K562 (cell line): Measurements from ENCODE around the gene SLC1A7. TPM values are rescaled to one million over a fixed set of nuclear protein-coding genes. Genes with fewer than 3 reads are reported as not detected.

ENCODE experiments used
- CEBPB ChIP-seq: fragments of 450-650 bp; IDR thresholded peaks from 2 replicates; pipeline ENCODE4 v1.6.1; 2016; ENCODE audit warnings: missing genetic modification characterization, missing compliant biosample characterization
- CHD2 ChIP-seq: IDR thresholded peaks from 2 replicates; pipeline ENCODE4 v1.6.1; 2011; ENCODE audit warnings: low read depth, low read length
- CHD4 ChIP-seq: fragments of 200-600 bp; sonication (generic); IDR thresholded peaks from 3 replicates; pipeline ENCODE4 v1.6.1; 2012; ENCODE audit warnings: low read depth, mild to moderate bottlenecking, mixed read lengths, low read length, inconsistent platforms; ENCODE audit not compliant: insufficient read depth, insufficient replicate concordance, poor library complexity, severe bottlenecking
- CREM ChIP-seq: IDR thresholded peaks from 2 replicates; pipeline ENCODE4 v1.6.1; 2014; ENCODE audit warnings: antibody characterized with exemption, low read depth
- CTBP1 ChIP-seq: fragments of 450-650 bp; IDR thresholded peaks from 2 replicates; pipeline ENCODE4 v1.6.1; 2016; ENCODE audit warnings: borderline replicate concordance
- DIDO1 ChIP-seq: fragments of 450-650 bp; IDR thresholded peaks from 2 replicates; pipeline ENCODE4 v1.6.1; 2016; ENCODE audit warnings: low read depth, missing biosample characterization, missing genetic modification characterization
- ETV1 ChIP-seq: fragments of 450-650 bp; conservative IDR thresholded peaks from 2 replicates; pipeline ENCODE4 v1.6.1; 2016; ENCODE audit warnings: missing genetic modification characterization, control low read depth, low read depth, missing compliant biosample characterization
- FIP1L1 ChIP-seq: fragments of 200-400 bp; formaldehyde crosslinking; IDR thresholded peaks from 2 replicates; pipeline ENCODE4 v1.6.1; 2018; ENCODE audit warnings: mild to moderate bottlenecking, low read depth, low read length; ENCODE audit not compliant: poor library complexity, severe bottlenecking
- FOXJ3 ChIP-seq: sonication (generic); formaldehyde crosslinking; IDR thresholded peaks from 2 replicates; pipeline ENCODE4 v1.4.0; 2020; ENCODE audit warnings: mild to moderate bottlenecking, missing genetic modification reagents
- GABPB2 ChIP-seq: fragments of 250-450 bp; sonication (Bioruptor Pico); conservative IDR thresholded peaks from 2 replicates; pipeline ENCODE4 v1.5.1; 2021; ENCODE audit warnings: mild to moderate bottlenecking
- GATAD2A ChIP-seq: fragments of 450-650 bp; IDR thresholded peaks from 2 replicates; pipeline ENCODE4 v1.6.1; 2017
- HNRNPK ChIP-seq: fragments of 200-400 bp; formaldehyde crosslinking; IDR thresholded peaks from one replicate; pipeline ENCODE4 v1.6.1; 2018; ENCODE audit warnings: mild to moderate bottlenecking, low read depth, low read length; ENCODE audit not compliant: poor library complexity, severe bottlenecking
- JUNB ChIP-seq: fragments of 450-650 bp; formaldehyde crosslinking; conservative IDR thresholded peaks from 2 replicates; pipeline ENCODE4 v1.4.0; 2020; ENCODE audit warnings: mild to moderate bottlenecking
- KDM2B ChIP-seq: fragments of 250-450 bp; sonication (Bioruptor Pico); IDR thresholded peaks from 2 replicates; pipeline ENCODE4 v1.8.0; 2021; ENCODE audit warnings: mild to moderate bottlenecking, moderate library complexity
- KDM5B ChIP-seq: fragments of 200-600 bp; sonication (generic); IDR thresholded peaks from 2 replicates; pipeline ENCODE4 v1.6.1; 2012; ENCODE audit warnings: low read depth, mild to moderate bottlenecking, moderate library complexity, low read length, control low read depth, inconsistent platforms; ENCODE audit not compliant: insufficient replicate concordance
- LEF1 ChIP-seq: fragments of 450-650 bp; IDR thresholded peaks from 2 replicates; pipeline ENCODE4 v1.6.1; 2016; ENCODE audit warnings: mild to moderate bottlenecking
- MAFG ChIP-seq: fragments of 450-650 bp; conservative IDR thresholded peaks from 2 replicates; pipeline ENCODE4 v1.6.1; 2016; ENCODE audit warnings: missing genetic modification characterization, missing compliant biosample characterization
- MECOM ChIP-seq: fragments of 250-450 bp; sonication (Bioruptor Pico); IDR thresholded peaks from 2 replicates; pipeline ENCODE4 v1.8.0; 2022; ENCODE audit warnings: inconsistent platforms
- NCOR1 ChIP-seq: fragments of 450-650 bp; IDR thresholded peaks from 2 replicates; pipeline ENCODE4 v1.6.1; 2016; ENCODE audit warnings: mild to moderate bottlenecking, moderate library complexity
- PRPF4 ChIP-seq: fragments of 200-400 bp; formaldehyde crosslinking; IDR thresholded peaks from one replicate; pipeline ENCODE4 v1.6.1; 2017; ENCODE audit warnings: low read length, low read depth, mild to moderate bottlenecking; ENCODE audit not compliant: insufficient read depth, poor library complexity, severe bottlenecking
- PURB ChIP-seq: sonication (generic); formaldehyde crosslinking; IDR thresholded peaks from 2 replicates; pipeline ENCODE4 v1.9.0; 2021; ENCODE audit warnings: low read depth, mild to moderate bottlenecking, missing genetic modification reagents
- RCOR1 ChIP-seq, 2 experiments: IDR thresholded peaks; 2 replicates each; pipeline ENCODE4 v1.6.1; 2012; ENCODE audit warnings: low read depth in 2 of 2, low read length in 2 of 2, borderline replicate concordance in 1 of 2, improper control_type of control experiment in 1 of 2
- SMARCB1 ChIP-seq: IDR thresholded peaks from 2 replicates; pipeline ENCODE4 v1.6.1; 2011; ENCODE audit warnings: improper control_type of control experiment, low read depth; ENCODE audit not compliant: insufficient read length
- STAT5A ChIP-seq: IDR thresholded peaks from 2 replicates; pipeline ENCODE4 v1.6.1; 2012; ENCODE audit warnings: low read length, inconsistent platforms, borderline replicate concordance
- ZFP36 ChIP-seq: fragments of 150-350 bp; IDR thresholded peaks from 2 replicates; pipeline ENCODE4 v1.6.1; 2018; ENCODE audit warnings: low read length, low read depth; ENCODE audit not compliant: partially characterized antibody
- ZNF134 ChIP-seq: fragments of 250-450 bp; sonication (Bioruptor Pico); conservative IDR thresholded peaks from 2 replicates; pipeline ENCODE4 v1.4.0; 2020
- polyA plus RNA-seq, 8 experiments: library from polyadenylated mRNA; depleted of rRNA in 4 of 8; stranded (reverse) in 5 of 8; unstranded in 3 of 8; fragments of >200 nt; fragmentation: Nextera tagmentation in 2 of 8; fragmentation: Illumina TruSeq in 1 of 8; extraction: Ambion mirVana in 2 of 8; extraction: Trizol in 1 of 8; gene quantifications; 2 replicates each; pipeline versions ENCODE4 v1.2.1 to v1.2.3, GENCODE V29; 2011 to 2014; ENCODE audit warnings: inconsistent platforms in 1 of 8, missing spikeins in 1 of 8
- total RNA-seq, 7 experiments: library from RNA; depleted of rRNA in 6 of 7; stranded (reverse); fragments of >200 nt in 6 of 7; fragmentation: Illumina TruSeq in 2 of 7; extraction: Trizol in 2 of 7; gene quantifications; 2 replicates each; pipeline versions ENCODE4 v1.2.1 to v1.2.3, GENCODE V29; 2011 to 2021; ENCODE audit warnings: low replicate concordance in 1 of 7
- TF ChIP-seq, protein P1 (sequence below): fragments of 250-450 bp; sonication (Bioruptor Pico); IDR thresholded peaks from 2 replicates; pipeline ENCODE4 v1.5.0; 2020; ENCODE audit warnings: mild to moderate bottlenecking
- TF ChIP-seq, protein P2 (sequence below): sonication (generic); formaldehyde crosslinking; IDR thresholded peaks from 2 replicates; pipeline ENCODE4 v1.8.1; 2022; ENCODE audit warnings: missing genetic modification reagents
- TF ChIP-seq, protein P3 (sequence below): conservative IDR thresholded peaks from 2 replicates; pipeline ENCODE4 v1.6.1; 2011; ENCODE audit warnings: low read depth, mild to moderate bottlenecking, low read length; ENCODE audit not compliant: control insufficient read depth

SLC1A7 gene
- total and polyA plus RNA-seq, 9 of the 15 experiments (the other 6 are each of a cell fraction or from before 2014, with no cell fraction given), result 0.07 TPM; not detected in 8

DNA sequence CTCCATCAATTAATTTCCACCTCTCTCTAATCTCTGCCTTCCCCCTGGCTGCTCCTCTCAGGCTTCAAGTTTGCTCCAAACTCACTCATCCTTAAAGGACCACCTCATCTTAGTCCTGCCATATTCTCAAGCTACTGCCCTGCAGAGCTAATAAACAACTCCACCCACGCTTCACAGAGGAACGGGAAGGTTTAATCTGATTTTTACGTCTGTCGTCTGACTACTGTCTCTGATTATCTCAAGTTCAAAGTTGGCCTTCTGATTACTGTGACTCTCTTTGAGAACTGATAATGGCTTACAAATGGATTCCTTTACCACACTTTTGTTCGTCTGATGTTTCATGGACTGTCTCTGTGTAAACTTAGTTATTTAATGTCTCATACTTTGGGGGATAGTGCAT, 46.6 kb upstream of the SLC1A7 start (continued):
- TF ChIP-seq CHD4 (no peak), SMARCB1 (no peak), FIP1L1 (no peak), STAT5A (no peak), MAFG (tag) (no peak), CREM (peak; percentile 13; the same call in 1 of the 2 replicates), CTBP1 (peak; percentile 33; the same call in 1 of the 2 replicates), DIDO1 (tag) (no peak), PURB (CRISPR knock-in tag) (no peak), ZFP36 (no peak), KDM2B (CRISPR knock-in tag) (no peak), KDM5B (no peak), ETV1 (tag) (no peak), ZNF134 (CRISPR knock-in tag) (no peak), CEBPB (no peak), GATAD2A (no peak), RCOR1 (IDR thresholded peaks at IDR 0.05; ENCODE audit: borderline replicate concordance in 1 of 2, low read depth in 2 of 2, low read length in 2 of 2) (peak in 1 of 2 experiments; percentile 63; a peak in 1 of 4 replicates), JUNB (CRISPR knock-in tag) (no peak), FOXJ3 (no peak), NCOR1 (0 out of 2 replicates have a peak, but pooled peaks have one; percentile 41), GABPB2 (CRISPR knock-in tag) (no peak), MECOM (CRISPR knock-in tag) (no peak), HNRNPK (no peak), LEF1 (peak; percentile 50; the same call in 1 of the 2 replicates), CHD2 (no peak), PRPF4 (no peak)
- TF ChIP-seq, protein P1, sequence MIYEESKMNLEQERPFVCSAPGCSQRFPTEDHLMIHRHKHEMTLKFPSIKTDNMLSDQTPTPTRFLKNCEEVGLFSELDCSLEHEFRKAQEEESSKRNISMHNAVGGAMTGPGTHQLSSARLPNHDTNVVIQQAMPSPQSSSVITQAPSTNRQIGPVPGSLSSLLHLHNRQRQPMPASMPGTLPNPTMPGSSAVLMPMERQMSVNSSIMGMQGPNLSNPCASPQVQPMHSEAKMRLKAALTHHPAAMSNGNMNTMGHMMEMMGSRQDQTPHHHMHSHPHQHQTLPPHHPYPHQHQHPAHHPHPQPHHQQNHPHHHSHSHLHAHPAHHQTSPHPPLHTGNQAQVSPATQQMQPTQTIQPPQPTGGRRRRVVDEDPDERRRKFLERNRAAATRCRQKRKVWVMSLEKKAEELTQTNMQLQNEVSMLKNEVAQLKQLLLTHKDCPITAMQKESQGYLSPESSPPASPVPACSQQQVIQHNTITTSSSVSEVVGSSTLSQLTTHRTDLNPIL (CRISPR knock-in tag), result no peak
- TF ChIP-seq, protein P2, sequence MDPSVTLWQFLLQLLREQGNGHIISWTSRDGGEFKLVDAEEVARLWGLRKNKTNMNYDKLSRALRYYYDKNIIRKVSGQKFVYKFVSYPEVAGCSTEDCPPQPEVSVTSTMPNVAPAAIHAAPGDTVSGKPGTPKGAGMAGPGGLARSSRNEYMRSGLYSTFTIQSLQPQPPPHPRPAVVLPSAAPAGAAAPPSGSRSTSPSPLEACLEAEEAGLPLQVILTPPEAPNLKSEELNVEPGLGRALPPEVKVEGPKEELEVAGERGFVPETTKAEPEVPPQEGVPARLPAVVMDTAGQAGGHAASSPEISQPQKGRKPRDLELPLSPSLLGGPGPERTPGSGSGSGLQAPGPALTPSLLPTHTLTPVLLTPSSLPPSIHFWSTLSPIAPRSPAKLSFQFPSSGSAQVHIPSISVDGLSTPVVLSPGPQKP, result no peak
- TF ChIP-seq, protein P3, sequence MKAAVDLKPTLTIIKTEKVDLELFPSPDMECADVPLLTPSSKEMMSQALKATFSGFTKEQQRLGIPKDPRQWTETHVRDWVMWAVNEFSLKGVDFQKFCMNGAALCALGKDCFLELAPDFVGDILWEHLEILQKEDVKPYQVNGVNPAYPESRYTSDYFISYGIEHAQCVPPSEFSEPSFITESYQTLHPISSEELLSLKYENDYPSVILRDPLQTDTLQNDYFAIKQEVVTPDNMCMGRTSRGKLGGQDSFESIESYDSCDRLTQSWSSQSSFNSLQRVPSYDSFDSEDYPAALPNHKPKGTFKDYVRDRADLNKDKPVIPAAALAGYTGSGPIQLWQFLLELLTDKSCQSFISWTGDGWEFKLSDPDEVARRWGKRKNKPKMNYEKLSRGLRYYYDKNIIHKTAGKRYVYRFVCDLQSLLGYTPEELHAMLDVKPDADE, result no peak
